ENCODE data around the gene ITPK1.

Gene ITPK1

GRCh38 chr14:92942576-92942975 is 173.1 kb downstream of the ITPK1 start:
- Histone ChIP-seq H3K4me3 (ENCODE audit: low read depth, low read length) (no peak overlapping the region), H3K4me1 (ENCODE audit: control insufficient read depth, insufficient read depth, low read length) (no peaks in the 10 kb centered on the region), H3K9ac (ENCODE audit: low read depth, low read length) (no peak overlapping the region), H3K36me3 (ENCODE audit: control insufficient read depth, insufficient read depth, low read length) (peaks cover 21% of the 10 kb centered on the region), H3K27me3 (ENCODE audit: control insufficient read depth, insufficient read depth, low read length) (no peaks in the 10 kb centered on the region), H3K9me3 (ENCODE audit: control insufficient read depth, insufficient read depth, low read length) (no peaks in the 10 kb centered on the region)

DNA sequence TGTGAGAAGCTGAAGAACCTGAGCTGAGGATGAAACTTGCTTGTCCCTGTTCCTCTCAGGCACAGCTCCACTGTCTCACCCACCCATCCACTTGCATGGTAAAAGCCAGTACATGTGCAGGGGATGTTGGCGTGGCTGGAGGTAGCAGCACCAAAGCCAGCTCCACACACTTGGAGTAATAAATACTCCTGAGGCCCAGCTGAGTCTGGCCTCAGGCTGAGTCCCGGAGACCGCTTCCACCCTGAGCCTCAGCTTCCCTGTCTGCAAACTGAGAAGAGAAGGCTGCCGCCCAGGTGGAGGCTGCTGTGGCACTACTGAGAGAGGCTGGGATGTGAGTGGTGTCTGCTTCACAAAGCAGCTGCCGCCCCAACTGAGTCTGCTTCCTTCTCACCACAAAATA is 173.6 kb downstream of the ITPK1 start:
- Histone ChIP-seq H3K27me3 (ENCODE audit: control insufficient read depth, insufficient read depth, low read length) (no peaks in the 10 kb centered on the region), H3K36me3 (ENCODE audit: control insufficient read depth, insufficient read depth, low read length) (peaks cover 21% of the 10 kb centered on the region), H3K4me3 (ENCODE audit: low read depth, low read length) (no peak overlapping the region), H3K4me1 (ENCODE audit: control insufficient read depth, insufficient read depth, low read length) (no peaks in the 10 kb centered on the region), H3K9ac (ENCODE audit: low read depth, low read length) (no peak overlapping the region), H3K9me3 (ENCODE audit: control insufficient read depth, insufficient read depth, low read length) (no peaks in the 10 kb centered on the region)

DNA sequence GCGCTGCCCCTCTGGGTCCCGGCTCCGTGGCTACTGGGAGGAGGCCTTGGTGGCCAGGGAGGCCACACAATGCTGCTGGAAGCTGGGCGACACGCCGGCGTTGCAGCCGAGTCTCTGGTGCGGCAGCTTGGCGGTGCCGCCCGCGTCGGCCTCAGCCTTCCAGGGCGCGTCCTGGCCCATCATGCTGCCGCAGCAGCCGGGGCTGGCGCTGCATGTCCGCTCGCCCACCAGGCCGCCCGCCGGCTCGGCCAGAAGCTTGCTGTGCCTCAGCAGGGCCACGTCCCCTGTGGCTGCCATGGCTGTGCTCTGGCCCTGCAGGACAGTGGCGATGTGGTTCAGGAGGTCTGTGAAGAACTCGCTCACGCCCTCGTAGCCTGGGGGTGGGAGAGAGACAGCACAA is 174.2 kb downstream of the ITPK1 start:
- Histone ChIP-seq H3K4me1 (ENCODE audit: control insufficient read depth, insufficient read depth, low read length) (no peaks in the 10 kb centered on the region), H3K9me3 (ENCODE audit: control insufficient read depth, insufficient read depth, low read length) (no peaks in the 10 kb centered on the region), H3K4me3 (ENCODE audit: low read depth, low read length) (no peak overlapping the region), H3K27me3 (ENCODE audit: control insufficient read depth, insufficient read depth, low read length) (no peaks in the 10 kb centered on the region), H3K36me3 (ENCODE audit: control insufficient read depth, insufficient read depth, low read length) (peaks cover 21% of the 10 kb centered on the region), H3K9ac (ENCODE audit: low read depth, low read length) (no peak overlapping the region)

DNA sequence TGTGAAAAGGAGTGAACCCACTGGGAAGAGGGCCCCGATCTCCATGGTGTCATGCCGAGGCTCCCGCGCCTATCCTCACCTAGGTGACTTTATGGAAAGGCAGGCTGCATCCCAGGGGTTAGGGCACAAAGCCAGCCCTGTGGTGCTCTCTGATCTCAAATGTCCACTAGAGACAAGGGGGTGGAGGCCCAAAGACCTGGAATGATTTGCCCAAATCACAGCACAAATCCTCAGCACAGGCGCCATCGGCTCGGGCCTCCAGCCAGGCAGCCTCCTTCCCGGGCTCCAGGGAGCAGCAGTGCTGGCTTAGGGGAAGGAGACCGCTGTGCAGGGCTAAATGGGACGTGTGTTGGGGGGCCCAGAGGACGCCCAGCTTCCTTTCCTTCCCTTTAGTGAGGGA is 175.2 kb downstream of the ITPK1 start:
- Histone ChIP-seq H3K36me3 (ENCODE audit: control insufficient read depth, insufficient read depth, low read length) (peaks cover 15% of the 10 kb centered on the region), H3K27me3 (ENCODE audit: control insufficient read depth, insufficient read depth, low read length) (no peaks in the 10 kb centered on the region), H3K9ac (ENCODE audit: low read depth, low read length) (no peak overlapping the region), H3K4me1 (ENCODE audit: control insufficient read depth, insufficient read depth, low read length) (no peaks in the 10 kb centered on the region), H3K9me3 (ENCODE audit: control insufficient read depth, insufficient read depth, low read length) (no peaks in the 10 kb centered on the region), H3K4me3 (ENCODE audit: low read depth, low read length) (no peak overlapping the region)

DNA sequence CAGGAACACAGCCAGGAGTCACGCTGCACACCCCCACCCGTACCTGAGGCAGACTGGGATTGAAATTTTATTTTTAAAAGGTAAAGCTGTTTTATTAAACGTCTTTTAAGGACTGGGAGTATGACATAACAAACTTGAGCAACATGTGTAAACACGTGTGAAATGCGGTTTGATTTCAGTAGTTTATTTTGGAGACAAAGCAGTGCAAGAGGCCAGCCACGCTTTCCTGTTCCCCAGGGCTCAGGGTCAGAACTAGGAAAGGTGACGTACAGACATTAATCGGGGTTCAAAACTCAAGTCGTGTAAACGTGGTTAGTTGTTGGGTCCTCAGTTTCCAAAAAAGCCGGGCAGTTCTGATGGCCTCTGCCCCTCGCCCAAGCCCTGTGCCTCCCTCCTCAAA is 176.0 kb downstream of the ITPK1 start:
- no peaks in the 10 kb centered on the region for H3K27me3 ChIP-seq (ENCODE audit: control insufficient read depth, insufficient read depth, low read length)
- H3K9ac ChIP-seq (ENCODE audit: low read depth, low read length) = no peak overlapping the region
- H3K4me1 ChIP-seq (ENCODE audit: control insufficient read depth, insufficient read depth, low read length) = no peaks in the 10 kb centered on the region
- H3K9me3 ChIP-seq (ENCODE audit: control insufficient read depth, insufficient read depth, low read length) = no peaks in the 10 kb centered on the region
- no peak overlapping the region for H3K4me3 ChIP-seq (ENCODE audit: low read depth, low read length)
- peaks cover 9% of the 10 kb centered on the region for H3K36me3 ChIP-seq (ENCODE audit: control insufficient read depth, insufficient read depth, low read length)

DNA sequence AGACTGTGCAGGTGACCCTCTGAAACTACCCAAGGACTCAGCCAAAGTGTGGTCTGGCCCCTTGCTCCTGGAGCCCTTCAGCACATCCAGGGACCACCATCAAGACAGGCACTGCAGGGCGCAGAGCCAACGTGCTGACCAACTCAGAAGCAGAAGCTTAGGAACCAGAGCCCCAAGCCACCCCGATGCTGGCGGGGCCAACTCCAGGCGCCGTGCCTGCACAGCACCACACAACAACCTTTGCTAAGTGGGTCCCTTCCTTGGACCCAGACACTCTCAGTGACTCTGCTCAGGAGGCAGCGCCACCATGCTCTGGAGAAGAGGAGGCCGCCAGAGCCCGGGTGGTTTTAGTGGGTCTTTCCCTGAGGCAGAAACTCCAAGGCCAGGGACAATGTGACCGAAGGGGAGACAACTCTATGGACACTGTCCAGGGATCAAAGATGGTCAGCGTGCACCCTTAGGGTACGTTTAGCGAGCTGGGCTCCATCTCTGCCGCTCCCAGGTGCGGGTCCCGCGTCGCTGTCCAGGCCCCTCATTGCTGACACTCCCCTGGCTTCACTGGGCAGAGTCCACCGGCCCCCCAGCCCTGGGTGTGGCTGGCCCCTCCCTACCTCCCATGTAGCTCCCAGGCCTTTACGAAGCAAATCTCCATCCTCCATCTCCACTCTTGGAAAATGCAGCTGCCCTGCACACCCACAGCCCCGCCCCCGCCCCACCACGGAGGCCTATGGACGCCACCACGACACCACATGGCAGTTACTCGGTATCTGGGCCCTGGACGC is 176.6 kb downstream of the ITPK1 start:
- Histone ChIP-seq H3K36me3 (ENCODE audit: control insufficient read depth, insufficient read depth, low read length) (peaks cover 8% of the 10 kb centered on the region), H3K9me3 (ENCODE audit: control insufficient read depth, insufficient read depth, low read length) (no peaks in the 10 kb centered on the region), H3K27me3 (ENCODE audit: control insufficient read depth, insufficient read depth, low read length) (no peaks in the 10 kb centered on the region), H3K4me1 (ENCODE audit: control insufficient read depth, insufficient read depth, low read length) (no peaks in the 10 kb centered on the region), H3K9ac (ENCODE audit: low read depth, low read length) (no peak overlapping the region), H3K4me3 (ENCODE audit: low read depth, low read length) (no peak overlapping the region)

DNA sequence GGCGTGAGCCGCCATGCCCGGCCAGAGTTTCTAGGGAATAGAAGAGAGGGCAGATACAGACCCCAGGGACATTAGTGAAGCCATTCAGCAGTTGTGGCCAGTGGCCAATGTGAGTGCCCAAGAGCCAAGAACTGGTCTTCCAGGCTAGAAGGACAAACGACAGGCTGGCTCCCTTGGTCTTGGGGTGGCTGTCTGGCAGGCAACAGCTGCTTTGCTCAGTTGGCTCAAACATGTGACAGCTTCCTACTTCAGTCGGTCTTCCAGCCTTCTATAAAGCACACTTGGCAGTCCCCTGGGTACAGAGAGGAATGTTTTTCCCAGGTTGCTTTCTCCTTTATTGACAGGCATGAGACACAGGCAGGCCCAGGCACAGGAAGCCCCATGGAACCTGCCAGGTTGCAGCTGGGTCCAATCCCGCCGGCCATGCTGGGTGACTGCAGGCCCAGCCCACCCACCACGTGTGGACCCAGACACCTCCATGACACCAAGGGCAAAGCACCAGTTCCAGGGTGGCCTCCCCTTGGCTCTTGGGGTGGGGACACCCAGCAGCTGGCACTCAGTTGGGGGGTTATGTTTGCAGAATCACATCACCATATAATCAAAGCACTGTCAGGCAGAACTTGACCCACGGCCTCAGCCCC is 177.4 kb downstream of the ITPK1 start:
- Histone ChIP-seq H3K27me3 (ENCODE audit: control insufficient read depth, insufficient read depth, low read length) (no peaks in the 10 kb centered on the region), H3K4me3 (ENCODE audit: low read depth, low read length) (no peak overlapping the region), H3K36me3 (ENCODE audit: control insufficient read depth, insufficient read depth, low read length) (peaks cover 8% of the 10 kb centered on the region), H3K9me3 (ENCODE audit: control insufficient read depth, insufficient read depth, low read length) (no peaks in the 10 kb centered on the region), H3K9ac (ENCODE audit: low read depth, low read length) (no peak overlapping the region), H3K4me1 (ENCODE audit: control insufficient read depth, insufficient read depth, low read length) (no peaks in the 10 kb centered on the region)

GRCh38 chr14:92937051-92937937 is 178.4 kb downstream of the ITPK1 start:
- no peak overlapping the region for H3K9ac ChIP-seq (ENCODE audit: low read depth, low read length)
- H3K9me3 ChIP-seq (ENCODE audit: control insufficient read depth, insufficient read depth, low read length) = no peaks in the 10 kb centered on the region
- peaks cover 8% of the 10 kb centered on the region for H3K36me3 ChIP-seq (ENCODE audit: control insufficient read depth, insufficient read depth, low read length)
- H3K4me1 ChIP-seq (ENCODE audit: control insufficient read depth, insufficient read depth, low read length) = no peaks in the 10 kb centered on the region
- H3K4me3 ChIP-seq (ENCODE audit: low read depth, low read length) = no peak overlapping the region
- no peaks in the 10 kb centered on the region for H3K27me3 ChIP-seq (ENCODE audit: control insufficient read depth, insufficient read depth, low read length)

DNA sequence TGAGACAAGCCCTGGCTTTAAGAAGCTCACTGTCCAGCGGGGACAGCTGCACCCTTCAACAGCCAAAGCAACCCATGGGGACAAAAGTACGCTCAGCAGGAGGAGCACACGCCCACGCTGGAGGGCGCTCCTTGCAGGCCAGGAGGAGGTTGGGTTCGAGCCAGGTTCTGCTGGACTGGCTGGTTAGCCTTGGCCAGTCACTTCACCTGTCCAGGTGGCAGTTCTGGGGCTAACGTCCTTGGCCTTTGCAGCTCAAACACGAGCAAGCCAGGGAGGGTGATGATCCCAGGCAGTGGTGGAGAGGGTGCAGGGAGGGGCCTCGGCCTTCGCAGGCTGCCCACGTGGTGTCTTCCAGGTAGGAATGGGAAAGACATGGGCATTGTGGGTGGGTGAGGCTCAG is 179.6 kb downstream of the ITPK1 start:
- Histone ChIP-seq H3K27me3 (ENCODE audit: control insufficient read depth, insufficient read depth, low read length) (no peaks in the 10 kb centered on the region), H3K9ac (ENCODE audit: low read depth, low read length) (no peak overlapping the region), H3K4me1 (ENCODE audit: control insufficient read depth, insufficient read depth, low read length) (no peaks in the 10 kb centered on the region), H3K36me3 (ENCODE audit: control insufficient read depth, insufficient read depth, low read length) (peaks cover 5% of the 10 kb centered on the region), H3K9me3 (ENCODE audit: control insufficient read depth, insufficient read depth, low read length) (no peaks in the 10 kb centered on the region), H3K4me3 (ENCODE audit: low read depth, low read length) (no peak overlapping the region)

DNA sequence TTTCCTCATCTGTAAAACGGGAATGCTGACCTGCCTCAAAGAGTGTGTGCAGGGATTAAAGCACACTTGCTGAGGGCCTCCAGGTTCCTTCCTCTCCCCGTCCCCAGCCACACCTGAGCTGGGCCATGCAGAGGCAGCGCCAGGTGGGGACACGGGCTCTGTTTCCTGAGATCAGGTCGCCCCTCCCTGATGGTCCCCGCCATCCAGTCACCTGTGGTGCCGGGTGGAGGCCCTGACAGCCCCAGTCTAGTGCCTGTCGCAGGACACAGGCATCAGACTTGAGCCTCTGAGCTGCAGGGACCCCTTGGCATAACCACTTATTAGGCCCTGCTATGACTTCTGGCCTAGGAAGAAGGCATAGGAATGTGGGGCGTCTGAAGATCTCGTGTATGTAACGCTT is 180.3 kb downstream of the ITPK1 start:
- H3K9me3 ChIP-seq (ENCODE audit: control insufficient read depth, insufficient read depth, low read length) = no peaks in the 10 kb centered on the region
- H3K4me1 ChIP-seq (ENCODE audit: control insufficient read depth, insufficient read depth, low read length) = no peaks in the 10 kb centered on the region
- peaks cover 2% of the 10 kb centered on the region for H3K36me3 ChIP-seq (ENCODE audit: control insufficient read depth, insufficient read depth, low read length)

GRCh38 chr14:92934196-92935085 is 181.3 kb downstream of the ITPK1 start:
- Histone ChIP-seq H3K36me3 (ENCODE audit: control insufficient read depth, insufficient read depth, low read length) (peaks cover 2% of the 10 kb centered on the region), H3K9me3 (ENCODE audit: control insufficient read depth, insufficient read depth, low read length) (no peaks in the 10 kb centered on the region), H3K4me3 (ENCODE audit: low read depth, low read length) (no peak overlapping the region), H3K9ac (ENCODE audit: low read depth, low read length) (no peak overlapping the region), H3K4me1 (ENCODE audit: control insufficient read depth, insufficient read depth, low read length) (no peaks in the 10 kb centered on the region), H3K27me3 (ENCODE audit: control insufficient read depth, insufficient read depth, low read length) (no peaks in the 10 kb centered on the region)

More for the DNA sequence above, 180.3 kb downstream of the ITPK1 start:
- H3K9ac ChIP-seq (ENCODE audit: low read depth, low read length) = no peak overlapping the region
- H3K4me3 ChIP-seq (ENCODE audit: low read depth, low read length) = no peak overlapping the region
- H3K27me3 ChIP-seq (ENCODE audit: control insufficient read depth, insufficient read depth, low read length) = no peaks in the 10 kb centered on the region
